Stimulated activated CD4-positive, alpha-beta T cell treated with anti-CD3 and anti-CD28 coated beads, Interleukin-1b, Interleukin-23, amount 100 ng/mL, for 1 hour (primary cell): Measurements from ENCODE around the gene LITAFD.
"Not testable (repeated sequence)": the region's sequence is repeated elsewhere in the genome, so short reads cannot be mapped to it uniquely, and the experiment has no call there.

Source experiments
- DNase-seq, 2 donors: peaks; one replicate each; pipeline ENCODE4 v3.0.0-alpha.2; 2020; ENCODE audit warnings: low read depth in 2 of 2

LITAFD gene

GRCh38 chr16:8858994-8859912 lies 22.9 kb upstream of the LITAFD start:
- DNase-seq, result no peak

DNA sequence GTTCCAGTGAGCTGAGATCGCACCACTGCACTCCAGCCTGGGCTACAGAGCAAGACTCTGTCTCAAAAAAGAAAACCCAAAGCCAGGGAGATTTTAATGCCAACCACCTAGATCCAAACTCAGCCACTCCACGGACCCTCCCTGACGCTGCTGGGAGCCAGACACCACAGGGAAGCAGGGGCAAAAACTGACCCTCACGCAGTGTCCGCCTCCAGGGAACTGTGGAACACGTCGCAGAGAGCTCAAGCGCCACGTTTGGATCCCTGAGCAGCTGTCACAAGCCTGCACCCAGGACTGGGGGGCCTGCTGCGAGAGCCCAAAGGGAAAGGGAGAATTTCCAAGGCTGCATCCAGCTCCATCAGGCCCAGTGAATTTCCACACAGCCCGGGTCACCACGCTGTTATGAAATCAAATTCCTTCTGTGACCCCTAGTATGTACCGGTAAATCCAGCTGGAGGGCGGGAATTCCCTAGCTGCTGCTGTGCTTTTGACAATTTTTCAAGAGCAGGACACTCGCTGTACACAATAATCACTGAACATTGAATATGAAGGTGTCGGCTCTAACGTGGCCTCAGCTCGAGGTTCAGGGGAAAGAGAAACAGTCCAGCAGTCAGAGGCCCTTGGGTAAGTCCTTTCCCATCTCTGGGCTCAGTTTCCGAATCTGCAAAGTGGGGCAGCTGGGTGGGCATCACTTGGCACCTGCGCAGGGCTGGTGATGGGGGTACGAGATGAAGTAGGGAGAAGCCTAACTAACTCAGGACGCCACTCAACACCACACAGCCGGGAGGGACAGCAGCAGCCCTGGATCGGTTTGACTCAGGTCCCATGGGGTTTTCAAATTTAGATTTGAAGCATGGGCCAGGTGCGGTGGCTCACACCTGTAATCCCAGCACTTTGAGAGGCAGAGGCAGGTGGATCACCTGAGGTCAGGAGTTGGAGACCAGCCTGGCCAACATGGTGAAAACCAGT lies 22.0 kb upstream of the LITAFD start:
- no peak for DNase-seq

DNA sequence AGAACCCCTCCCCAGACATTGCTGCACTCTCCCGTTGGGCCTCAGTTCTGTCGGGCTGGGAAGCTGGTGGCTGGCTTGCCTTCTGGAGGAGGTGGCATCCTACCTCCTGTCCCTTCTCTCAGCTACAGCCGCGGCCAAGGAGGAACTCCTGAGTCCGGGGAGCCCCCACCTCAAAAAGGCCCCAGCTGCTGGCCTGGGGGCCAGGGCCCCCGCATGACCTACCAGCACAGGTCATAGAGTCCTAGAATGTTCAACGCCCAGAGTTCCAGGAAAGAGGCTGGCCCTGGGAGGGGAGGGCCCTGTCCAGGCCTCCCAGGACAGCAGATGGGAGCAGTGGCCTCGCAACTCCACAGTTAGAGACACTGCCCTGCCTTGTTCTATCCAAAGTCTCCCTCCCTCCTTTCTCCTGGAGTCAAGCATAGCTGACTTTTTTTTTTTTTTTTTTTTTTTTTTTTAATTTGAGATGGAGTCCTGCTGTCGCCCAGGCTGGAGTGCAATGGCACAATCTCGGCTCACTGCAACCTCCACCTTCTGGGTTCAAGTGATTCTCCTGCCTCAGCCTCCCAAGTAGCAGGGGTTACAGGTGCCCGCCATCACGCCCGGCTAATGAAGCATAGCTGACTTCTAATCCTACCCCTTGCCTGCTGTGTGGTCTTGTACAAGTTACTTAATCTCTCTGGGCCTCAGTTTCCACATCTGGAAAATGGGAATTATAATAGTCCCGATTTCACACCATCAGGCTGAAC lies 20.4 kb upstream of the LITAFD start:
- no peak for DNase-seq

GRCh38 chr16:8862309-8863130 lies 19.6 kb upstream of the LITAFD start:
- no peak for DNase-seq

GRCh38 chr16:8863594-8864424 lies 18.3 kb upstream of the LITAFD start:
- no peak for DNase-seq

DNA sequence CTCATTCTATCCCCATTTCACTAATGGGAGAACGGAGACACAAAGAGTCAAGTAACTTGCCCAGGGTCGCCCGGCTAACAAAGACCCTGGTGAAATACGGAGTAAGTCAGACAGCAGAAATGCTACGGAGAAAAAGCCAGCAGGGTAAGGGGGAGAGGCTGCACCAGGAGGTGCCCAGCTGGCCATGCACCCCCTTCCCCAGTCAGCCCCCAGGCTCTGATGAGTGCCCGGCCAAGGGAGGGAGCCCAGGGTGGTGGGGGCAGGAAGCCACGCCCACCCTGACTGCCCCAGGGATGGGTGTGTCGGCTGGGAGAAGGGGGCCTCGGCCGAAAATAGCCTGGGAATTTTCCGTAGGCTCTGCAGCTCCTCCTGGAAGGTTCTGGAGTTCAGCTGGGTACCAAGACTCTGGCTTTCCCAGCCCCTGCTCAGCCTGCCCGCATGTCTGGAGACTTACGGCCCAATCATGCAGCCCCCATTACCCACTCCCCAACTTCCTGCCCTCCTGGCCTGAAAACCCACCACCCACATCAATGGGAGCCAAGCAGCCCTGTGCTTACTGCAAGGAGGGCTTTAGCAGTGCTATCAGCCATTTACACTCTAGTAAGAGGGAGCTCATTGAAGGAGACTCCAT lies 17.6 kb upstream of the LITAFD start:
- no peak for DNase-seq

DNA sequence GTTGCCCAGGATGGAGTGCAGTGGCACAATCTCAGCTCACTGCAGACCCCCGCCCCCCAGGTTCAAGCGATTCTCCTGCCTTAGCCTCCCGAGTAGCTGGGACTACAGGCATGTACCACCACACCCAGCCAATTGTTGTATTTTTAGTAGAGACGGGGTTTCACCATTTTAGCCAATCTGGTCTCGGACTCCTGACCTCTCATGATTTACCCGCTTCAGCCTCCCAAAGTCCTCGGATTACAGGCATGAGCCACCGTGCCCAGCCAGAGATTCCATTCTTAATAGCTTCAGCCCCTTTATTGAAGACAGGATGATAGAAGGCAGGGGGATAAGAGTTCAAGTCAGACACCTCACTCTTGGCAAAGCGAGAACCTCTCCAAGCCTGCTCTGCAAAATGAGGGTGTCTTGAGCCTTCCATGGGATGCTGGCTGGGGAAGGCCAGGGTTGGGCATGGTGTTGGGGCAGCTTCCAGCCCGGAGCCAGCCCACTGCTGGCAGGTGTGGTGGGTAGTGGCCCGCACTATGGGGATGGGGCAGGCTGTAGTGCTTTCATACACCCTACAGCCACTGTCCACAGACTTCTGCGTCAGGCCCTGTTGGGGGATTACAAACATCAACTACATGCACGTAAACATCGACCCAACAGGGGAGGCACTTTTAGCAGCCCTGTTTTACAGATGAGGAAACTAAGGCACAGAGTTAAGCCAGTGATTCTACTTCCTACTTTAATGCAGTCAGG lies 16.8 kb upstream of the LITAFD start:
- DNase-seq, result no peak

DNA sequence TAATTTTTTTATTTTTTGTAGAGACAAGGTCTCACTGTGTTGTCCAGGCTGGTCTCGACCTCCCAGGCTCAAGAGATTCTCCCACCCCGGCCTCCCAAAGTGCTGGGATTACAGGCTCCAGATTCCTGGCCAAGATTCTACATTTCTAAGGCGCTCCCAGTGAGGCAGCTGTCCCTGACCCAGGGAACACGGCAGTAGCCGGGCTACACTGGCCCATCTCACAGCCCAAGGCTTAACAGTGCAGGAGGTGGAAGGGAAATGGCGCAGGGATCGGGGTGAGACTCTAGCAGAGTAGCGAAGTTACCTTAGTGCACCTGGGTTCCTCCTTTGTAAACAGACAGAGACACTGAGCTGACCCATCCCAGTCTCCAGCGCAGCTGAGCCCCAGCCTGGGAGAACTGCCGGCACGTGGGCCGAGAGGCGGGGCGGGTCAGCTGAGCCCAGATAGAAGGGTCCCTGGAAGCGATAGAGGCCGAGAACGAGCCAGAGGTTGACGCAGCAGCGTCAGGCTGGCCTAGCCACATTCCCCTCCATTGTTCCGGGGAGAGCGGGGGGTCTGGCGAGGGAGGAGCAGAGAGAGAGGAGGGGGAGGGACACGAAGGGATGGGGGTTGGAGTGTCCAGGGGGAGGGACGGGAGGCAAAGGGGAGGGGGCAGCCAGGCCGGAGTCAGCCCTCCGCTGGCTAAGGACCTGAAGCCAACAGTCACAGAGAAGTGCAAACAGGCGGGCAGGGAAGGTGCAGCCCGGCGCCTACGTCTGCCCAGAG lies 15.8 kb upstream of the LITAFD start:
- no peak for DNase-seq

DNA sequence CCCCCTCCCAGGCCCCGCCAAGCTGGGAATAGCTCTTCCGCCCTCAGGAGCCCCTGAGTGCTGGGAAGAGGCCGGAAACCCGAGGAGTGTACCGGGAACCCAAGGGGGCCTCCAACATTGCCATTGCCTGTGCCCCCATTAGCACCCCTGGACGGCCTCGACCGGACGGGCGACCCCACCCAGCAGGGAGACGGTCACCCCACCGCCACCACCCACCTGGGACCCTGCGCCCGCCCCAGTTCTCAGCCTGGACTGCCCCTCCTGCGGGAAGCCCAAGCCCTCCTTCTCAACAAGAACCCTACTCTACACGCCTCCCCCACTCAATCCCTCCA lies 15.3 kb upstream of the LITAFD start:
- no peak for DNase-seq

DNA sequence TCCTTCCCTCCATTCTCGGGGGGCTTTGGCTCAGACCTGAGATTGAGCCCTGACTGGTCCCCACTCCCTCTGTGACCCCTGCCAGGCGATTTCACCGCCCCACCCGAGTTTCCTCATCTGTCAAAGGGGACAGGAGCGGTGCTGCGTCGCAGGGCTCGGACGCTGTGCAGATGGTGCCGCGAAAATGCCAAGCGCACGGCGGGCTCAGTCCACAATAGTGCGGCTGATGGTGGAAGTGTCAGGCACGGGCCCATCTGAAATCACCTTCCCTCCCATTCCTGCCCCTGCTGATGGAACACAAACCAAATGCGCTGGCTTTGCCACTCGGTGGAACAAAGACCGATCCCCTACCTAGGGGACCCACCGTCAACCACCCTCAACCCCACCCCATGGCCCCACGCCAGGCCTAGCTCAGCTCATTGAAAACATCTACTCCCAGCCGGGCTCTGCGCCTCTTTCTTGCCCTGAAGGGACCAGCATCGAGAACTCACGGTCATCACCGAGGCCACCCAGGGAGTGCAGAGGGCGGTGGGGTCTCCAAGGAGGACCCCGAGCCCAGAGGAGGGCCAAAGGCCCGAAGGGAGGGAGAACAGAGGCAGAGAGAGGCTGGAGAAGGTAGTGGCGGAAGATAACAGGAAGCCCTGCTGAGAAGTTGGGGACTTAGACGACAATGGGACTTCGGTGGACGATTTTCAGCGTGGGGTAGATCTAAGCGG lies 14.8 kb upstream of the LITAFD start:
- no peak for DNase-seq

DNA sequence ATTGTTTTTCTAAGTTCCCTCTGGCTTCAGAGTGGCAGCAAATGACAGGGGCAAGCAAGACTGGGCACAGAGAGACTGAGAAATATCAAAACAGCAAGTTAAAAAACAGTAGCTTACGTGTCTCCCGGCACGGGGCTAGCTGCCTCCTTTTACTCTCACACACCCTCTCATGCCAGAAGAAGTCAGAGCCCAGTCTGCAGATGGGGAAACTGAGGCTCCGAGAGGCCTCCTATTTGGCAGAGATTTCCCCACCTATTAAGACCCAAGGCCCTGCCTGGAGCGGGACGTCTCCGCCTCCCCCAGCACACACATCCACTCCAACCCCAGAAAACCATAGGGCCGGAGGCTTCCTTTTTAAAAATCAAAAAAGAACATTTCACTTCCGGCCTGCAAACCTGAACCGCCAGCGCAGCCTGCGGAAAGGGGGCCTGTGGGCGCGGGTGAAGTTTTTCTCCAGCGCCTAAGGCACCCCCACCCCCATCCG lies 14.2 kb upstream of the LITAFD start:
- no peak for DNase-seq

DNA sequence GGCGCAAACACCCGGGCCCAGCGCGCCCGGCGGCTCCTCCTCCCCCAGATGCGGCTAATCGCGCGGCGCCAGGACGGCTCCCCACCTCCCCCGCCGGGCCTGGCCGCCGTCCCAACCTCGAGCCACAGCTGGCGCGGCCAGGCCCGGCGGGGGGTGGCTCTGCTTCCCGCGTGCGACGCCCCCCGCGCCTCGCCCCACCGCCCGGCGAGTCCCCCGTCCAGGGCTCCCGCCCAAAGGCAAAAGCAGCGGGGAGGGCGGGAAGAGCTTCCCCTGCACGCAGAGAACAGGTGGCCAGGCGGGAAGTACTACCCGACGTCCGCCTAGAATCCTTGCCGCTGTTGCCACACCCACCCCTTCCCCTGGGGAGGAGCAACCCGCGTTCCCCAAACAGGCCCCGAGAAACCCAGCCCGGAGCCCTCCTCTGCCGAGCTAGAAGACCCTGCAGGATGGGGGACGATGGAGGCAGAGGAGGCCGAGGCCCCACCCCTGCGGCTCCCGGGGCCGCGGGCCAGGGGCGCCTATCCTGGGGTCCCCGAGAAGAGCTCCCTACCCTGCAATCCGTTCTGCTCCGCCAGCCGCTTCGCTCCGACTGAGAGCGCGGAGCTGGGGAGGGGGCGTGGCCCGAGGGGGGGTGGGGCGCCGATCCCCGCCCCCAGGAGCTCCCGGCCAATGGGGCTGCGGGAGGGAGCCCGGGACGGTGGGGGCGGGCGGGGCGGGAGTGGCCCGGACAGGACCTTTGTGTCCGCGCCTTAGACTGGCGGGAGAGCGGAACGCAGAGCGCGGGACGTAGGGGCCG lies 13.5 kb upstream of the LITAFD start, which contains the start of gene CARHSP1:
Gene CARHSP1 (minus strand): TSS at position 591 of the 796 bp plus-strand sequence. CDS start 9,678 bp downstream, outside the sequence.
- DNase-seq, result peak; percentile 50 to 59

DNA sequence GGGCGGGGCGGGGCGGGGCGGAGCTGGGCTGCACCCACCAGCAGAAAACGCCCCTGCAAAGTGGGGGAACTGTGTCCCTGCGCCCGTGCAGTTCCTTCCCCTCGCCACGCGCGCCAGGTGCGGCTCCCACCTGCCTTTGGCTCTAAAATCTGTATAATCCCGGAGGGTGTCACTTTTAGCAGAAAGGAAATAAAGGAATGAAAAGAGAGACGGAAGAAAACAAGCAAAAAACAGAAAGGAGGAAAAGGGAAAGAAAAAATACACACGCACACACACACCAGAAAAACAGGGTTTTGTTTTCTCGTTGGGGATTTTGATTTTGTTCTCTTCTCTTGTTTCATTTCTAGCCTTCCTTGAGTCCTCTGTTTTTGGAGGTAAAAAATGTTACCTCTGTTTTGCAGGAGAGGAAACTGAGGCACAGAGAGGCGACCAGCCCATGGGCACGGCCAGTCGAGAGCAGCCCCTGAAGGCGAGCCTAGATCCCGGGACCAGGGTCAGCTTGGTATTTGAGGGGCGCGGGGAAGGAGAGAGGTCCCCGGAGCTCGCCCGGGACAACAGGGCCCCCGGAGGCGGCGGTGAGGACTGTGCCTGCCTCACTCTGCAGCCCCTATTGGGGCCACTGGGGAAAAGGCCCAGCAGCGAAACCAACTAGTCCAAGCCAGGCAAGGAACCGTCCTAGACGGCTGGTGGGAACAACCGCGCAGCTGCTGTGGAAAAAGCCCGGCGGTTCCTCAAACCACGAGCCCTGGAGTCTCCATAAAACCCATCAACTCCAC lies 12.8 kb upstream of the LITAFD start:
- DNase-seq, result no peak

DNA sequence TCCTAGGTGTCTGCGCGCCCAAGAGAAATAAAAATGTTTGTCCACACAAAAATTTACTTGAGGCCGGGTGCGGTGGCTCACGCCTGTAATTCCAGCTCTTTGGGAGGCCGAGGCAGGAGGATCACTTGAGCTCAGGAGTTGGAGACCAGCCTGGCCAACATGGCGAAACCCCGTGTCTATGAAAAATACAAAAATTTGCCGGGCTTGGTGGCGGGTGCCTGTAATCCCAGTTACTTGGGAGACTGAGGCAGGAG lies 12.2 kb upstream of the LITAFD start:
- DNase-seq, result not testable (repeated sequence)

- DNase-seq, result no peak
Observed at GRCh38 chr16:8872071-8872470, 10.1 kb upstream of the LITAFD start.
